ENCODE results near the gene MUC20. TPM values are rescaled to one million over a fixed set of nuclear protein-coding genes. Genes with fewer than 3 reads are reported as not detected.

MUC20 gene
- total and polyA plus RNA-seq, 3 donors from 2014 or later: 10.3 to 16.2 (median 13.8) TPM

DNA sequence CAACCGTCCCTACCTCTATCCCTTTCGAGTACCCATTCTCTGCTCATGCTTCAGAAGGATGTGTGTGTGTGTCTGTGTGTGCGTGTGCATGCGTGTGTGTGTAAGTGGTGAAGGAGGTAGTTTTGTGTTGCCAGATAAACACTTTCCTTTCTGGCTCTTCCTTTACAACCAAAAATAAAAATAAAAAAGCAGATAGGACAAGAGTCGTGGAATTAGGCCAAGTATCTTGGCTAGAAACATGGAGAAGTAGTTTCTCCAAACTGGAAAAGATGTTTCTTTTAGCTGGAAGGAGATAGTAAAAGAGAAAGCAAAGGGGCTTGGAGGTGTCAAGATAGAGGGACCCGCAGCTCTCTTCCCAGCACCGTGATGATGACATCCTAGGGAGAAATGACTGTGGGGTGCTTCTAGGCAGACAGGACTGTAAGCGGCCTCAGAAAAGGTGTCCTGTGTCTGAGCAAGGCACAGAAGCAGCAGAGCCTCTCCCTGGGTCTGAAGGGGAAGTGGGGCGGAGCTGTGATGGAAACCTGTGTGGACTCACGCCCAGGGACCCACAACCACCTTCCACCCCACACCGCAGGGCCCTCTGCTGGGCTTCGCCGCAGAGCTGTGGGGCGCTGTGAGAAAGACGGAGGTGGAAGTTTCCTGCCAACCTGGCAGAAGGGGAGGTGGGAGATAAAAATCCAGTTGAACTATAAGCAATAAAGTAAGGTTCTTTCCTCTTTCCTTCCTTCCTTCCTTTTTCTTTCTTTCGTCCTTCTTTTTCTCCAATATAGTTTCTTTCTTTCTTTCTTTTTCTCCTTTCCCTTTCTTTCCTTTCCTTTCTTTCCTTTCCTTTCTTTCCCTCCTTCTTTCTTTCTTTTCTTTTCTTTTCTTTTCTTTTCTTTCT lies 35.3 kb downstream of the MUC20 start:
- Histone ChIP-seq H3K4me1 (peaks cover 17% of the 10 kb centered on the region), H3K9me3 (no peaks in the 10 kb centered on the region), H3K36me3 (ENCODE audit: low read depth, missing control alignments) (no peaks in the 10 kb centered on the region), H3K4me3 (no peak overlapping the region), H3K27me3 (no peaks in the 10 kb centered on the region), H3K27ac (no peak overlapping the region)
- intact Hi-C loops (cut with DNase I; ENCODE audit: low total_unique reads): no loop called here
- no peak for TF ChIP-seq POLR2A (IDR thresholded peaks at IDR 0.05)
- TF ChIP-seq, protein P1, sequence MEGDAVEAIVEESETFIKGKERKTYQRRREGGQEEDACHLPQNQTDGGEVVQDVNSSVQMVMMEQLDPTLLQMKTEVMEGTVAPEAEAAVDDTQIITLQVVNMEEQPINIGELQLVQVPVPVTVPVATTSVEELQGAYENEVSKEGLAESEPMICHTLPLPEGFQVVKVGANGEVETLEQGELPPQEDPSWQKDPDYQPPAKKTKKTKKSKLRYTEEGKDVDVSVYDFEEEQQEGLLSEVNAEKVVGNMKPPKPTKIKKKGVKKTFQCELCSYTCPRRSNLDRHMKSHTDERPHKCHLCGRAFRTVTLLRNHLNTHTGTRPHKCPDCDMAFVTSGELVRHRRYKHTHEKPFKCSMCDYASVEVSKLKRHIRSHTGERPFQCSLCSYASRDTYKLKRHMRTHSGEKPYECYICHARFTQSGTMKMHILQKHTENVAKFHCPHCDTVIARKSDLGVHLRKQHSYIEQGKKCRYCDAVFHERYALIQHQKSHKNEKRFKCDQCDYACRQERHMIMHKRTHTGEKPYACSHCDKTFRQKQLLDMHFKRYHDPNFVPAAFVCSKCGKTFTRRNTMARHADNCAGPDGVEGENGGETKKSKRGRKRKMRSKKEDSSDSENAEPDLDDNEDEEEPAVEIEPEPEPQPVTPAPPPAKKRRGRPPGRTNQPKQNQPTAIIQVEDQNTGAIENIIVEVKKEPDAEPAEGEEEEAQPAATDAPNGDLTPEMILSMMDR (IDR thresholded peaks at IDR 0.05): no peak
- DNase-seq: no peak
- 63 to 73% methylated on average over 14 to 16 of the region's 16 CpGs for WGBS, 2 donors

DNA sequence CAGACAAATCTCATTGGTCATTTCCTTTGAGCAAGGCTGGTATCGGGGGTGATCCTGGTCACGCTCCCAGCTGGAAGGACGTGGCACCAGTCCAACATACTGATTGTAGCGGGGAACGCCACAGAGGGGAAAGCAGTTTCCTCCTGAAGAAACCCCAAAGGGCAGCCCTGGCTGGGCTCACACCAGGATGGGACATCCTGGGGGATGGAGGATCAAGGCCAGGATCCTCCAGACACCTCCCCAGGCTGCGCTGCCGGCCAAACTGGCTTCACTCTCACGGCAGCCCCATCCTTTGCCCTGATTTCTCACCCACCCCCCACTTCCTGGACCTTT lies 36.6 kb downstream of the MUC20 start:
- WGBS, 2 donors: 25 to 39% methylated on average over 4 to 8 of the region's 8 CpGs
- no peak for TF ChIP-seq POLR2A (IDR thresholded peaks at IDR 0.05)
- TF ChIP-seq, protein P1 (IDR thresholded peaks at IDR 0.05): no peak
- DNase-seq: peak; percentile 18
- Histone ChIP-seq H3K4me1 (peaks cover 22% of the 10 kb centered on the region), H3K27me3 (no peaks in the 10 kb centered on the region), H3K4me3 (no peak overlapping the region), H3K36me3 (ENCODE audit: low read depth, missing control alignments) (no peaks in the 10 kb centered on the region), H3K9me3 (no peaks in the 10 kb centered on the region), H3K27ac (no peak overlapping the region)
- intact Hi-C loops (cut with DNase I; ENCODE audit: low total_unique reads): no loop called here

DNA sequence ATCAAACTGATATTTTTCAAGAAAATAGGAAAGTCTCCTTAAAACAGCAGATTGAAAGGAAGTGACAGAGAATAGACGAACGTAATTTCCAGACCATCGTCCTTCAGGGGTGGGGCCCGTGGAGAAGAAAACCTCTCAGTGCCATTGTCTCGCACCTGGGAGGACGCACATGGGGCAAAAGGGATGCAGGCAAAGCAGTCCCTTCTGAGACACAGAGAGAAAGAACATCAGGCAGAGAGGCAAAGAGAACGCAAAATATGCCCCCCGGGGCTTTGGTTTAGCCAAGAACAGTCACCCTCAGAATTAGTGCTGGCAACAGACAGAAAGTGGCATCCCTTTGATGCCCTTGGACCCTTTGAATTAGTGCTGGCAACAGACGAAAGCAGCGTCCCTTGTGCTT lies 37.0 kb downstream of the MUC20 start:
- Histone ChIP-seq H3K36me3 (ENCODE audit: low read depth, missing control alignments) (no peaks in the 10 kb centered on the region), H3K27ac (no peak overlapping the region), H3K9me3 (no peaks in the 10 kb centered on the region), H3K4me1 (peaks cover 22% of the 10 kb centered on the region), H3K4me3 (no peak overlapping the region), H3K27me3 (no peaks in the 10 kb centered on the region)
- TF ChIP-seq POLR2A (IDR thresholded peaks at IDR 0.05): no peak
- TF ChIP-seq, protein P1 (IDR thresholded peaks at IDR 0.05): no peak
- 57 to 64% methylated on average over 10 of the region's 10 CpGs for WGBS, 2 donors
- no peak for DNase-seq
- intact Hi-C loops (cut with DNase I; ENCODE audit: low total_unique reads): no loop called here

DNA sequence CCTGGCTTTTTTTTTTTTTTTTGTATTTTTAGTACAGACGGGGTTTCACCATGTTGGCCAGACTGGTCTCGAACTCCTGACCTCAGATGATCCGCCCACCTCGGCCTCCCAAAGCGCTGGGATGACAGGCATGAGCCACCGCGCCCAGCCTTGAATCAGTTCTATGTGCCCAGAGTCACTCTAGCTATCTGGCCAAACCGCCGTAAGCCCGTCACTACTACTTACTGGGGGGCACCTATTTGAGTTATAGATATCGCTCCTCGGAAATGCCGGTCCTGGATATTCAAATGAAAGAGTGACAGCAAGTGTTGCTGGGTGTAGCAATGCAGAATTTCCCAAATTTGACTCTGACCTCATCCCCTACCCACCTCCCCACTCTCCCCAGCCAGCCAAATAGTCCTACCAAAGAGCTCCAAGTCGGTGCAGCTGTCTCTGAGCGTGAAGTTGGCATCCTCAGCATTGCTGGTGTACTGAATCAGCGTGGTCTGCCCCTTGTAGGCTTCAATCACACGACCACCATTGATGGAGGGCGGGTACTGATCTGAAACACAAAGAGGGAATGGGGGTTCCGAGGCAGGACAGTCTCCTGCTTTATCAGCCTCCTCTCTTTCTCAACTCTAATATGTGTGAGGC lies 38.1 kb downstream of the MUC20 start:
- no peak overlapping the region for H3K27ac ChIP-seq
- no peaks in the 10 kb centered on the region for H3K9me3 ChIP-seq
- intact Hi-C loops (cut with DNase I; ENCODE audit: low total_unique reads): no loop called here
- DNase-seq: peak; percentile 10
- H3K4me3 ChIP-seq: no peak overlapping the region
- H3K27me3 ChIP-seq: no peaks in the 10 kb centered on the region
- TF ChIP-seq, protein P1 (IDR thresholded peaks at IDR 0.05): no peak
- no peak for TF ChIP-seq POLR2A (IDR thresholded peaks at IDR 0.05)
- H3K36me3 ChIP-seq (ENCODE audit: low read depth, missing control alignments): no peaks in the 10 kb centered on the region
- H3K4me1 ChIP-seq: peaks cover 22% of the 10 kb centered on the region
- 88% methylated on average over 19 of the region's 19 CpGs for WGBS, 2 donors

Measured in testis (tissue), 3 donors.